GM18517 (cell line): ENCODE measurements around the gene CMTM2.
A peak's percentile ranks its signal among the peaks of the same experiment; 100 is the strongest.
"Not testable (repeated sequence)": the region's sequence is repeated elsewhere in the genome, so short reads cannot be mapped to it uniquely, and the experiment has no call there.

Source experiments
- ATAC-seq: cut with Tn5 transposase; IDR thresholded peaks from one replicate; pipeline ENCODE4 v1.9.1; 2021; ENCODE audit warnings: mild to moderate bottlenecking, moderate library complexity; ENCODE audit not compliant: unreplicated experiment

Gene CMTM2

DNA sequence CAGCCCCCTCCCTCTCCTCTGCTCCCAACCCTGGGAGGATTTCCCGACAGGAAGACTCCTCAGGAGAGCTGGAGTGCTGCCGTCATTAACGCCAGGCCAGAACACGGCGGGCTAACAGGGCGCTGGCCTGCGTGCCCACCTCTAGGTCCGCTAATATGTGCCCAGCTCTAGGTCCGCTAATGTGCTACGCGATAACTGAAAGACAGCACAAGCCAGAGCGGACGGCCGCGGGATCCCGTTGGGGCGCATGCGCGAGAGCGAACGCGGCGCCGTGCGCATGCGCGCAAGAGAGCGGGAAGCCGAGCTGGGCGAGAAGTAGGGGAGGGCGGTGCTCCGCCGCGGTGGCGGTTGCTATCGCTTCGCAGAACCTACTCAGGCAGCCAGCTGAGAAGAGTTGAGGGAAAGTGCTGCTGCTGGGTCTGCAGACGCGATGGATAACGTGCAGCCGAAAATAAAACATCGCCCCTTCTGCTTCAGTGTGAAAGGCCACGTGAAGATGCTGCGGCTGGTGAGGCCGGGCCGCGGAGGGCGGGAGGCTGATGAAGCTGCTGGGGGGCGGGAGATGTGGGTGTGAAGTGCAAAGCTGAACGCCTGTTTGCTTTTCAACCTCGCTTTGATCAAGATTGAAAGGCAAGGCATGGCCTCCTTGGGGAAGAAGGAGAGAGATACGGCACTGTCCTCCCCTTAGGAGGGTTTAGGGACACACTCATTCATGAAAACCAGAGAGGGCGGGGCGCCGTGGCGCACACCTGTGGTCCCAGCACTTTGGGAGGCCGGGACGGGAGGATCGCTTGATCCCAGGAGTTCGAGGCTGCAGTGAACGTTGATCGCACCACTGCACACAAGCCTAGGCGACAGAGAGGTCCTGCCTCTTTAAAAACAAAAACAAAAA, 26.7 kb upstream of the CMTM2 start, which contains the start of gene CKLF:
CKLF (plus strand) TSS at position 291 of the 892 bp plus-strand sequence; CDS start at position 431, 140 bp downstream.
- ATAC-seq, result peak; percentile 54

- no peak for ATAC-seq
Observed at GRCh38 chr16:66553223-66553622, 26.0 kb upstream of the CMTM2 start.

GRCh38 chr16:66554021-66554420, 25.2 kb upstream of the CMTM2 start:
- no peak for ATAC-seq

- no peak for ATAC-seq
Observed at GRCh38 chr16:66554495-66554894, 24.8 kb upstream of the CMTM2 start.

- no peak for ATAC-seq
Observed at GRCh38 chr16:66560107-66560506, 19.2 kb upstream of the CMTM2 start.

DNA sequence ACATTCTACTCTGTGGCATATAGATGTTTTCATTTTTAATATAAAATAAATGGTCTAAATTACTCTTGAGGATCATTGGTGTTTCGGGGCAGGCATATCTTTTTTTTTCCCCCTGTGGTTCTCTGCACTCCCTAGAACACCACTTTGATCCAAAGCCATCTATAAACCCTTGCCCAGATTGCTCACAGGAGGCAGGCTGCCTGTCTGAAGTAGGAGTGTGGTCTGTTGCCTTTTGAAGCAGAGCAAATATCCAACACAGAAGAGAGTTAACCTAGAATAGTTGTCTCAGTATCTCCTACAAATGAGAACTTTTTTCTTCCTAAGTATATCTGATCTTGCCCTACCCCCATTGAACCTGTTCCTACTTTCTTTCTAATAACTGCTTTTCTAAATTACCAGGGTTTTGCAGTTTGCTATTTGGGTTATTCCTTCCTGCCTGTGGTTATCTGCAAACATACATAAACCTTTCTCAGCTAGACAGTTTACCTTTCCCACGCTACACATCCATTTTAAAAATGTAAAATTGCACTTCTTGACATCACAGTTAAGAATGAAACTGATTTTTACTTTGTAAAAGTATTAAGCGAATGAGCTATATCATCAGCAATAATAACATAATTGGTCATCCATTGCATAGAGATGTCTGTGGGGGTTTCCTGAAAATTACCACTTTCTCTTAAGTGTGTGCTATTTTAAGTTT, 17.7 kb upstream of the CMTM2 start:
- ATAC-seq, result no peak

DNA sequence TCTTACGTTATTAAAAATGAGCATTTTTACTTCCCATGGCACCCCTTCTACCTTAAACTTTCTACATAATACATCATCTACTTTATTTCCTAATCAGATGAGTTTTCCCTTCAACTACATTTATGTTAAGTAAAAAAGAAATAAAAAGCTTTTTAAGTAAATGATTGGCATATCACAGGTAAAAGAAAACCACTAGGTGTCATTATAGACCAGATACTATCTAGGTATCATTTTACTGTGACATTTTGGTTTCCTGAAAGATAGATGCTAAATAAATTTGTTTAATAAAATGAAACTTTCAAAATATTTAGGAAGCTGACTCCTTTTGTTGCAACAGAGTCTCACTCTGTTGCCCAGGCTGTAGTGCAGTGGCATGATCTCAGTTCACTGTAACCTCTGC, 16.9 kb upstream of the CMTM2 start:
- ATAC-seq, result no peak

GRCh38 chr16:66562986-66563385, 16.3 kb upstream of the CMTM2 start:
- no peak for ATAC-seq

DNA sequence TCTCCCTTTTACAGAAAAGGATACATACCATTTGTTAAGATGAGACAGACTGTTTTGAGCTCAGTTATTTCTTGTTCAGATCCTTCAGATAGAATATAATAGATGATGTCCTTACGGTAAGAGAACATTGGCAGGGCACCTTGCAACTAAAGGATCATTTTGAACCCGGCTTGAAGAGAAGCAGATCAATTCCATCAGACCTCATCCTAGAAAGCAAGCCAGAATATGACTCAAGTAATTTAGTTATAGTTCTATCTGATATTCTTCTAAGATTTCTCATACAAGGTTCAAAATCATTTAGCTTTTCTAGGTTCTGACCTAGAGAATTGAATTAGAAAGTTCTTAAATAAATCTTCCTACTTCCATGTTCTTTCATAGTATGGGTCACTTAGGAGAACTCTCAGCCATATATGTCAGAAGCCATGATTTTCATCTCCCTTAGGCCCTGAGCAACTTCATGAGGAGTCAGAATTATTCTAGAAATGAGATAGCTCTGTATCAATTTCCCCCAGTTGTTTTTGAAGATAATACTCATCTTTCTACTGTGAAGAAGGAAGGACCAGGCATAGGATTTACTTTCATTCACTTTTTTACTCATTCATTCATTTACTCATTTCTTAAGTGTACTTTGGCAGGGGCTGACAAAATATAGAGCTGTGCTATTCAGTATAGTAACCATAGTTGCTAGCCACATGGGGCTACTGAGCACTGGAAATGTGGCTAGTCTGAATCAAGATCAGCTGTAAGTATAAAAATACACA, 15.5 kb upstream of the CMTM2 start:
- no peak for ATAC-seq

DNA sequence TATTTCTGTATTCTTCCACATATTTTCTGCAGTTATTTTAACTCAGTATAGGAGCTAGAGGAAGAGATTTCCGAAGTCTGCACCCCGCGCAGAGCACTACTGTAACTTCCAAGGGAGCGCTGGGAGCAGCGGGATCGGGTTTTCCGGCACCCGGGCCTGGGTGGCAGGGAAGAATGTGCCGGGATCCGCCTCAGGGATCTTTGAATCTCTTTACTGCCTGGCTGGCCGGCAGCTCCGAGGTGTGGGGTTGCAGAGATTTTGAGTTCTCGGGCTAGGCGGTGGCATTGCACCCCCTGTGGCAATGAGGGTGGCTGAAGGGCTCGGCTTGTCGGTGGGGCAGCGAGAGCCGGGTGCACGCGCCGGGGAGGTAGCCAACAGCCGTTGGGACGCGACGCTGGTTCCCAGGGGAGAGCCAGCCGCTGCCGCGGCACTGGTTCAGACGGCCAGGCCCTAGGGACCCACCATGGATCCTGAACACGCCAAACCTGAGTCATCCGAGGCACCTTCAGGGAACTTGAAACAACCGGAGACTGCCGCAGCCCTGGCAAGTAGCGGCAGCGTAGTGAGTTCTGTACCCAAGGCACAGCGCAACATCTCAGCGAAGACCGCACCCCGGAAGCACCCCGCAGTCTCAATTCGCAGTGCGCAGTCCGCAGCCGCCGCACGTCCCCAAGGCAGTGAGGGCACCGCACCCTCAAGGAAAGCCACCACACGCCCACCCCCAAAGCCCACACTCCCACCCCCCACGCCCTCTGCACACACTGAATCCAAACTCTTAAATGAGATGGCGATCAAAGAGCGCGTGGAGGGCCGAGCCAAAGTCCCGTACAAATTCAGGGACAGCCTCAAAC, 13.0 kb upstream of the CMTM2 start, which contains the start of gene CMTM1:
CMTM1 (plus strand) TSS at position 389 of the 851 bp plus-strand sequence; CDS start at position 464, 75 bp downstream.
- no peak for ATAC-seq

DNA sequence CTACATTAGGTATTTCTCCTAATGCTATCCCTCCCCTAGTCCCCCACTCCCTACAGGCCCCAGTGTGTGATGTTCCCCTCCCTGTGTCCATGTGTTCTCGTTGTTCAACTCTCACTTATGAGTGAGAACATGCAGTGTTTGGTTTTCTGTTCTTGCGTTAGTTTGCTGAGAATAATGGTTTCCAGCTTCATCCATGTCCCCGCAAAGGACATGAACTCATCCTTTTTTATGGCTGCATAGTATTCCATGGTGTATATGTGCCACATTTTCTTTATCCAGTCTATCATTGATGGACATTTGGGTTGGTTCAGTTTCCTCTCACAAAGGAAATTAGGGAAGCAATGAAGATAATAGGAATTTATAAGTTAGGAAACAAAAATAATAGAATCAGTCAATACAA, 12.0 kb upstream of the CMTM2 start:
- not testable (repeated sequence) for ATAC-seq

GRCh38 chr16:66568355-66568754, 10.9 kb upstream of the CMTM2 start:
- ATAC-seq, result no peak

DNA sequence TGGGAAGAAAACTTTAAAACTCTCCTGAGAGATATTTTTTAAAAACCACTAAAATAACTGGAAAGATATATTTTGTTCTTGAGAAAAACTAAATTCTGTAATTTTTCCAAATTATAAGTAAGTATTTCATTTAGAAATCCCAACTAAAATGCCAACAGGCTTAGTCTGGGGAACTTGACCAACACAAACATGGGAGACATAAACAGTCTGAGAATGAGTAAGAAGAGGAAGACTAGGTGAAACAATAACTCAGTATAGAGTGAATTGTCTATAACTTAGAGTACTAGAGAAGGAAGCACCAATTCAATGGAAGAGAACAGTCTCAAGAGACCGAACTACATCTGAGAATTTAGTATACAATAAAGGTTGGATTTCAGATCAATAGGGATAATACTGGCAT, 10.1 kb upstream of the CMTM2 start:
- ATAC-seq, result no peak

- ATAC-seq, result no peak
Observed at GRCh38 chr16:66569827-66570405, 9.3 kb upstream of the CMTM2 start.

GRCh38 chr16:66572356-66572755, 6.9 kb upstream of the CMTM2 start:
- ATAC-seq, result no peak

- no peak for ATAC-seq
Observed at GRCh38 chr16:66574081-66574480, 5.2 kb upstream of the CMTM2 start.

DNA sequence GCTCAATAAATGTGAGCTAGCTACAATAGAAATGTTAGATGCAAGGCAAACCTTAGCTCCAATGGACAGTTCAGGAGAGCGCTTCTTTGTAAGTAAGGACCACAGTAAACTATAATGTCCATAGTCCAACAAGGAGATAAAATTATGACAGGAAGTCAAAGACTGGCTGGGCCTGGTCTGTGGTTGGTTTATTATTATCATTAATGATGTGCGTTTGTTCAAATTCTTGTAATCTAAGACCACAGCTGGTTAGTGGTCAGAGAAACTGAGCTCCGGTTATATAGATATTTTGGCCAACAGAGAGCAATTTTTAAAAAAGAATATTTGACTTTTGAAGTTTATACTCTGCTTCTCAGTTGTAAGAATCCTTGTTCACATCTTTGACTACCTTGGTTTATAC, 4.7 kb upstream of the CMTM2 start:
- ATAC-seq, result no peak

DNA sequence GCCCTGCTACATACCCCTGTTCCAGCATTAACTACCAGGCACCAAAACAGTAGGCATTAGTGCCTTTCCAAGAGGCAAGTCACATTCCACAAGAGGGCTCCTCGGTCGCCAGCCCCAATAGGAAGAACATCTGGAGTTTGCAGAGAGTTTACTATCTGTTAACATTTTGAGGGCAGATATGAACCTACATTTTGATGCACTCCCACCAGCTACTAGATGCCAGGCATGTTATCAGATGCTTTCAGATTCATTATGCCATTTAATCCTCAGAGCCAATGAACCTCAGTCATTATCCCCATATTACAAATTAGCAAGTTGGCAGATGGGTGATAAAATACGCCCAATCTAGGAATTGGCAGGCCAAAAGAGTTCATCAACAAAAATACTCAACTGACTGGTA, 4.2 kb upstream of the CMTM2 start:
- ATAC-seq, result no peak

DNA sequence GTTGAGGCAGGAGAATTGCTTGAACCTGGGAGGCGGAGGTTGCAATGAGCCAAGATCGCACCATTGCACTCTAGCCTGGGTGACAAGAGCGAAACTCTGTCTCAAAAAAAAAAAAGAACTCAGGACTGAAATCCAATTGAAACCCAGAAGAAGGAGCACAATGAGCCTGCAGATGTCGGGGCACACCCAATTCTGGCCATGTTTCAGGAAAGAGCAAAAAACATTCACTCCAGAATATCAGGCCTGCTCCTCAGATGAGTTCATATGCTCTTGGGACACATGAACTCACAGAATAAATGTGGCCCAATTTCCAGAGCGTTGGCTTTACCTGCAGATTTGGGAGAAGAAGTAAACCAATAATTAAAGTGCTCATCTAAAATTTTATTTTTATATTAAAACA, 3.0 kb upstream of the CMTM2 start:
- ATAC-seq, result no peak

GRCh38 chr16:66580605-66581209, 1.4 kb downstream of the CMTM2 start:
- no peak for ATAC-seq
